Activated CD4-positive, CD25-positive, alpha-beta regulatory T cell treated with anti-CD3 and anti-CD28 coated beads, Interleukin-2, amount 50 U/mL, for 72 hours (primary cell): ENCODE data around the gene NDFIP1.
"Not testable (repeated sequence)": the region's sequence is repeated elsewhere in the genome, so short reads cannot be mapped to it uniquely, and the experiment has no call there.

Source experiments
- DNase-seq: peaks from one replicate; pipeline ENCODE4 v3.0.0; 2021

NDFIP1 gene

DNA sequence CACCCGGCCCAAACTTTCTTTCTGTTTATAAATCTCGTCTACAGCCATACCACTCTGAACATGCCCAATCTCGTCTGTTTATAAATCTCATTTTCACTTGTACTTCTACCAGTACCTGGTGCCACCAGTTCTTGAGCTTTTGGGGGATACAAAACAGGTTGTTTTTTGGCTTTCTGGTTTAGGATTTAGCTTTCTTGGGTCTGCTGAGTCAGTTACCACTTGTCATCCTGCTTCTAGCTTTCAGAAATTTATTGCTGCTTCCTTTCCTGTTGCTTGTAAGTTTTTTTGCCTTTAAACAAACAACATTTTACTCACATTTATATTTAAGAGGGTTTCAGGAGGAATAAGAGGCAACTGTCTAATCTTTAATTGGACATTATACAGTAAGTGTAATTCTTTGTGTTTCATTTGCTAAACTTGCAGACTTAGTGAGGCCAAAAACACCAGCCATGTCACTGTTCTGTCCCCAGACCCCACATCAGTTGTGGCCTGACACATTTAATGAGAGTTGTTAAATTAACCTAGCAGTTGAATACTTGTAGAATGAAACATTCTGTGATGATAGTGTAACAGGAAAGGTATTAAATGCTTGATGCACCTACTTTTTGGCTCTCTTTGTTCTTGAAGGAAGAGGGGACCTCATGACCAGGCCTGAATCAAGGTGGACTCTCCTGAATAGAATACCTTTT is 11.8 kb downstream of the NDFIP1 start:
- DNase-seq: no peak

DNA sequence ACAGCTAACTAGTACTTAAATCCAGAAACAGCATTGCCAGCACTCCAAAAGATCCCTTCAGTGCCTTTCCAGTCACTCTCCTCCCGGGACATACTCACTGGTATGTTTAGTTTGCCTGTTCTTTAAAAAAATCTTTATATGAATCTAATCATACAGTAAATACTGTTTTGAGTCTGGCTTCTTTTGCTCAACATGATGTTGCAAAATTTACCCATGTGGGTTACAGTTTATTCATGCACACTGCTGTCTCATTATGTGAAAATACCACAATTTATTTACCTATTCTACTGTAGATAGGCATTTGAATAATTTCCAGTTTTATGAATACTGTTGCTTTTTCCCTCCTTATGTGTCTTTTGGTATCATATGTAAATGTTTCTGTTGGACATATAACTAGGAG is 13.5 kb downstream of the NDFIP1 start:
- DNase-seq: no peak

DNA sequence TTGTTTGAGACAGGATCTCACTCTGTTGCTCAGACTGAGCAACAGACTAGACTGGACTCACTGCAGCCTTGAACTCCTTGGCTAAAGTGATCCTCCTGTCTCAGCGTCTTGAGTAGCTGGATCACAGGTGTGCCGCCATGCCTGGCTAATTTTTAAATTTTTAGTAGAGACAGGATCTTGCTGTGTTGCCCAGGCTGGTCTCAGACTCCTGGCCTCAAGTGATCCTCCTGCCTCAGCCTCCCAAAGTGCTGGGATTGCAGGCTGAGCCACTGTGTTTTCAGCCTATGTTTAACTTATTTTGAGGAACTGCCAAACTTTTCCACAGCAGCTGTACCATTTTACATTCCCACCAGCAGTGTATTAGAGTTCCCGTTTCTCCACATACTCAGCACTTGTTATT is 16.8 kb downstream of the NDFIP1 start:
- no peak for DNase-seq

DNA sequence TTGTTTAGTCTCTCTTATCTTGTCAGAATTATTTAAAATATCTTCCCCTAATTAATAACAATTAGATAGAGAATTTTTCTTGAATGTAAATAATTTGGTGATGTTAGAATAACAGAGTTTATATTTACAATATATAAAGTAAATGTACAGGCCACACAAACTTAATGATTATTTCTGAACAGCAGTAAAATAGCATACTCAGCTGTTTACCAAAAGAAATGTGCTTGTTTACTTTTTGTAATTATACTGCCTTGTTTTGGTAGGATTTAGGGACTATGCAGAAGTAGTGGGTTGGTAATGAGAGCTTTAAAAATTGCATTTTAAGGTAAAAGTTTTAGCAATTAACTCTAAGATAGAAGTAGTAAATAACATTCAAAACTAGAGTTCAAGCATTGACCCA is 17.4 kb downstream of the NDFIP1 start:
- DNase-seq: no peak

DNA sequence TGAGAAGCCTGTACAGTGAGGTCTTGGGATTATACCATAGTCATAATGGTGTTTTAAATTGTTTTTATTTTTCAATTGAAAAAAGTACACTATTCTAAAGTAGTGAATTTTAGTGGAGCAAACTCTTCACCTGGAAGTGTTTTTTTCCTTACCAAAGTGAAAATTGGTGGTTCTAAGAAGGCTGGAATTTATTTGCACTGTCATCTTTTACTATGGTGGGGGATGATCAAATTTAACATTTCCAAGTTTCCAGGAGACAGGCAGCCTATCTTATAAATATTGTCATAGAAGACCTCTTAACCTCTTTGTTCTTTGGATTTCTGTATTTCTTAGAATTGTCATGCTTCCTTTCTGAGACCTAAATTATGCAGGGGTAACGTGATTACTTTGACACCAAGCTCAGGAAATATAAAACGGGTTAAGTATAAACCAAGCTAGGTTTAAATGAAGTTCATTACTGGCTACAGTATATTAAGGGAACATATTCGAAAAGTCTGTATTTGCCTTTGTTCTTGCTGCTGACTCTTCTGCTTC is 20.2 kb downstream of the NDFIP1 start:
- DNase-seq: no peak

DNA sequence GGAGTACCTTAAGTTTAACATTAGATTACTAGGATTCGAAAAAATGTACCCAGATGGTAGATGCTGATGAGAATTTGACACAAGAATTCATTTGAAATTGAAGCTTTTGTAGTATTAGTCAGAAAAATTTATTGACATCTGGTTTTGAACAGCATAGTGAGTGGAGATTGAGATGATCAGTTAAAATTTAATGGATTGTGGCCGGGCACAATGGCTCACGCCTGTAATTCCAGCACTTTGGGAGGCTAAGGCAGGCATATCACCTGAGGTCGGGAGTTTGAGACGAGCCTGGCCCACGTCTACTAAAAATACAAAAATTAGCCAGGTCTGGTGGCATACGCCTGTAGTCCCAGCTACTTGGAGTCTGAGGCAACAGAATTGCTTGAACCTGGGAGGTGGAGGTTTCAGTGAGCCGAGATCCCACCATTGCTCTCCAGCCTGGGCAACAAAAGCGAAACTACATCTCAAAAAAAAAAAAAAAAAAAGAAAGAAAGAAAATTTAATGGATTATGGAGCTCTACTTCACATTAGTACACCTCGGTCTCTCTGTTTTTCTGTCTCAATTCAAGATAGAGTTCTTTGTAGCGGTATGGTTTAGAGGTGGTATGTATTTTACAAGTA is 21.0 kb downstream of the NDFIP1 start:
- no peak for DNase-seq

DNA sequence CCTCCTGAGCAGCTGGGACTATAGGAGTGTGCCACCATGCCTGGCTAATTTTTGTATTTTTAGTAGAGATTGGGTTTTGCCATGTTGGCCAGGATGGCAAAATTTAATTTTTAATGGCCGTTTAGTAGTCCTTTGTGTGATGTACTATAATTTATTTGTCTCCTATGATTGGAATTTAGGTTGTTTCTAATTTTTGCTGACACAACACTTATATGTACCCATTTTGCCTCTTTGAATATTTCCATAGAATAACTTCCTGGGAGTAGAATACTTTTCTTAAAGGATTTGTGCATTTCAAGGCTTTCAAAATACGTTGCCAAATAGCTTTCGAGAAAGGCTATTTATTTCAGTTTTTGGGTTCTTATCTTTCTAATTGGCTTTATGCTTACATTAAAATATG is 22.8 kb downstream of the NDFIP1 start:
- DNase-seq: no peak

DNA sequence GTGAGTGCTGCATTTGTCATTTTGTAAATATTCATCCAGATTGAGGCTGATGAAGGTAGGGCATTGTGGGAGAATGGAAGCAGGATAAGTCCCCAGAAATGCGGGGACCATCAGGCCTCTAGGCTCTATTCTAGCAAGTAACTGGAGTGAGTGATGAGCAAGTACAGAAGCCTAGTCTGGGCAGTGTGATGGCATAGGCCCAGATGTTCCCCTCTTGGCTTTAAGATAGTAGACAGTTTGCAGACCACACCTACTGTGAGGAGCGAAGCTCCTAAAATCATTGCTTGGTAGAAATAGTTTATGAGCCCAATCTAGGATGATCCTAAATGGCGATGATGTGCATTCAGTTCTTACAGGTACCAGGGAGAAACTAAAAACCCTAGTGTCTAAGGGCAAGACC is 24.3 kb downstream of the NDFIP1 start:
- no peak for DNase-seq

DNA sequence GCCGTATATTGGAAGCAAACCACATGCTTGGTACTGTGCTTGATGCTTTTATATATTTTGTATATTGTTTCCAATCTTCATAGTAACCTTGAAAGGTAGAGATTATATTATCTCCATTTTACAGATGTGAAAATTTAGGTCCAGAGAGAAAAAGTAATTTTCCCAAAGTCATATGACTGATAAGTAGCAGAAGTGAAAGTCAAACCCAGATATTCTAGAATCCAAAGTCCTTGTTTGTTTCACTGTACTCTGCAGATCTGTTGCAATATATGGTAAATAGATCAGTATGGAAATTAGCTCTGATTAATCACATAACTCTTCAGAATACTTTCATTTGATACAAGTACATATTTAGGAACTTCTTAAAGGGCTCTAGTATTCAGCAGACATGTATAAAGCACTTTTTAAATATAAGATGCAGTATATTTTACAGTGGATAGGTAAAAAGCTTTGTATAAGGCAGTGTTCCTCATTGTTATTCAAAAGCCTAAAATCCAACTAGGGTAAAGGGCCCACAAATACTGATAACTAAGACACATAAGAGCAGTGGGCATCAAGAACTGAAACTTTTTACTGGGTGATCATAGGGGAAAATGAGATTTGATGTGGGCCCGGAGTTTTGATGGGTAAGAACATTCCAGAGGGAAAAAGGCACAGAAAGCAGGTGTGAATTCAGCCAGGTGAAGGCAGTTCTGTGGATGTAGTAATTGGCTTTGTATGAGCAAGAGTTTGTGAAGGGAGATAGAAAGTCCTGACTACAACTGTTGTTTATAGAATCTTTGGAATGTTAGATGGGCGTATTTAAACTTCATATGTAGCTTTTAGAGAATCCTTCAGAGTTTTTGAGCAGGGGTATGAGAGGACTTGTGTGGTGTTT is 25.0 kb downstream of the NDFIP1 start:
- no peak for DNase-seq

DNA sequence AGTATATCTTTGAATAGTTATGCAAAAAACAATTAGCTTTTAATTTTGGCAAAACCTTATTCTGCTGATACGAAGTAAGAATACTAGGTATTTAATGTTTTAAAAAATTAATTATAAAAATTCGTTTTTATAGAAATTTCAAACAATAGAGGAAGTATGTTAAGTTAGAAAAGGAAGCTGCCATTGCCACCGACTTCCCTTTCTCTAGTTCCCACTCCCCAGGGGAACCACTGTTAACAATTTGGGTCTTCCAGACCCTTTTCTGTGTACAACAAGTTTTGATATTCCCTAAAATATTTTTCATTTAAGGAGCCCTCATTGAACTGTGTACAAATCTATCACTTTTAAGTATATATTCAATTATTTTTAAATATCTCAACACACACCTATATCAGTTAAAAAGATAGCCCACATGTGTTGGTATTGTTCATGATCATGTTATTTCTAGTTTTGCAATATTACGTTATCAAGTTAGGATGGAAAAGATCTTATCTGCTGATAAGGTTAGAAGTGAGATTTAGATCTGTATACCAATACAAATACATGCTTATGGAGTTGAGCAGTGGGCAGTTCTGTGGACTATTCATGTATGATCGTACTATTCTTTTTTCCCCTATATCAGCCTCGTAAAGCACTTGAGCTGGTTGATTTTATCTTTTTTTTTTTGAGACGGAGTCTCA is 25.9 kb downstream of the NDFIP1 start:
- no peak for DNase-seq

DNA sequence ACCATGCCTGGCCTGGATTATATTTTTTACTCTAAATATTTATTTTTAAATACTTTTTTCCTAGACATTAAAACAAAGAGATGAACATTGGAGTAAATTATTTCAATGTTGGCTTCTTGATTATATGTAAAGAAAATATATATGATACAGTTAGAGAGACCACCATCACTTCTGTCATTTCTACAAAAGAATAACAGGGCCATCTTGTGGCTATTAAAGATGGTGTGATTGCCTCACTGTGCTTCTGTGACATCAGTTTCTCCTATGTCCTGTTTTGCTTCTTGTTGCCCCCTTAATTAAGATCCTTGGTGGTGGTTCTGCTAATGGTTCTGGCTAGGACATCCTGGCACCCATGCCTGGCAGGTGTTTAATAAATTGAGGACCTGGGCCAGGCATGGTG is 32.9 kb downstream of the NDFIP1 start:
- DNase-seq: no peak

DNA sequence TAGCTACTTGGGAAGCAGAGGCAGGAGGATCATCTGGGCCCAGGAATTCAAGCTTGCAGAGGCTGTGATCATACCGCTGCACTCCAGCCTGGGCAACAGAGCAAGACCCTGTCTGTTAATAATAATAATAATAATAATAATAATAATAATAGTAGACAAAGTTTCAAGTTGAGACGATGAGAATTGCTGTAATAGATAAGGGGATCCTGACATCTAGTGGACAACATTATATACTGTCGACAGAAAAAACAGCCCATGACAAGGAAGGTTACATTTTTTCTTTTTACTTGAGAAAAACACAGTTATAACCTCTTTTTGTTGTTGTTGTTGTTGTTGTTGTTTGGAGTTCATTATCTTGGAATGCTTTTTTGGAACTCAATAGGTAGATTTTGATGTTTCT is 35.3 kb downstream of the NDFIP1 start:
- DNase-seq: no peak

DNA sequence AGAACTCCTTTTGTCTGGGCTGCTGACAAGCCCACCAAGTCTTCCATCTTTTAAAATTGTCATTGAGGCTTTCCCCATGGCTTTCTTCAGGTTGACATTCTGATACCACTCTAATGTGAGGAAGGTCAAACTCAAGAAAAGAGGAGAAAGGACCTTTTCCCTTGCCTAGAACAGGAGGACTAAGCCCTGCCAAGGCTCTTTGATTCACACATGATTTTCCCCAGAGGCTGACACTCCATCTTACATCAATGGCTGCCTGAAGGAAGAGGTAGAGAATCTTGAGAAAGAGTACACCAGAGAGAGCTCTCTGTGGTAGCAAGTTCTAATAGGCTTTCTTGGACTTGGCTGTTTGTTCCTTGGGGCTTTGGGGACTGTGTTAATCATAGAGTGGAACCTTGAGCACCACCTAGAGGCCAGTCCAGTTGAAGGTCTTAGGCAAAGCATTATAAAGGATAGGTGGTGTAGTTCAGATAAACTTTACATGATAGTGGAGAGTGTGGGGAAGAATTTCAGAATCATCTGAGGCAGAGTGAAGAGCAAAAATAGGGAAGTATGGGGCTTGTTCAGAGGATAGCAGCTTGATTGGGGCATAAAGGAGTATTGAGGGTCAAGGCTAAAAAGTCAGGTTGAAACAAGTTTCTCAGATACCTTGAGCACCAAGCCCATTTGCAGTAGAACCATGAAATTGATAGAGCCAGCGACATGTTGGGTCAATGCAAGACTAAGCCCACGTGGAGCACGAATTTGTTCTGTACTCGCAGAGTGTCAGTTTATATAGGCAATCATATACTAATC is 36.7 kb downstream of the NDFIP1 start:
- peak; percentile 47 for DNase-seq

DNA sequence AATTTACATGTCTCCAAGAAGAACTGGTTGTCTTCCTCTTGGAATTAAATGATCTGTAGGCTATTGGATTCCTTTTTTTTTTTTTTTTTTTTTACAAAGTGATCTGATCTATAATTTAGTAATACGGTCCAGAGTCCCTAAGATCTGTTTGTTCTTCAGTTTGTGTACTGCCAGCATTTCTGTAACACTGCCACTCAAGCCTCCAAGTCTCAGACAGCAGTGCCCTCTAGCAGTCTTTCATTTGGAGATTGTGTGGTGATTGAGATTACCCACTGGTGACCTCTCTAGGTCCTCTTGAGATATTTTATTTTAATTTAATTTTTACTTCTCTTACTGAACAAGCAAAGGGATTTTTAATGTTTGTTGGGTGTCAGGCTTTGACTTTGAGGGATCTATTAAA is 40.8 kb downstream of the NDFIP1 start:
- no peak for DNase-seq

DNA sequence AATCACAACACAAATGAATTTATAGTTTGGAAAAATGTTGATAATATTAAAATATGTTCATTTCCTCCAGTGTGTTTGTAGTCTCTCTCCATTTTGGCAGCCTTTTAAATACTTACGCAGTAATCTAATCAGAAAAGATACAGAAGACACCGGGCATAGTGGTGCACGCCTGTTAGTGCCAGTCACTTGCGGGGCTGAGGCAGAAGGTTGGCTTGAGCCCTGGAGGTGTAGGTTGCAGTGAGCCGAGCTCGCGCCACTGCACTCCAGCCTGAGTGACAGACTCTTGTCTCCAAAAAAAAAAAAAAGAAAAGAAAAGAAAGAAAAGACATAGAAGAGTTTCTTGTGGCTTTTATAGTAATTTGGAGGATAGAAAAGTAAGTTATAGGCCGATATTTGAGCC is 41.9 kb downstream of the NDFIP1 start:
- no peak for DNase-seq

DNA sequence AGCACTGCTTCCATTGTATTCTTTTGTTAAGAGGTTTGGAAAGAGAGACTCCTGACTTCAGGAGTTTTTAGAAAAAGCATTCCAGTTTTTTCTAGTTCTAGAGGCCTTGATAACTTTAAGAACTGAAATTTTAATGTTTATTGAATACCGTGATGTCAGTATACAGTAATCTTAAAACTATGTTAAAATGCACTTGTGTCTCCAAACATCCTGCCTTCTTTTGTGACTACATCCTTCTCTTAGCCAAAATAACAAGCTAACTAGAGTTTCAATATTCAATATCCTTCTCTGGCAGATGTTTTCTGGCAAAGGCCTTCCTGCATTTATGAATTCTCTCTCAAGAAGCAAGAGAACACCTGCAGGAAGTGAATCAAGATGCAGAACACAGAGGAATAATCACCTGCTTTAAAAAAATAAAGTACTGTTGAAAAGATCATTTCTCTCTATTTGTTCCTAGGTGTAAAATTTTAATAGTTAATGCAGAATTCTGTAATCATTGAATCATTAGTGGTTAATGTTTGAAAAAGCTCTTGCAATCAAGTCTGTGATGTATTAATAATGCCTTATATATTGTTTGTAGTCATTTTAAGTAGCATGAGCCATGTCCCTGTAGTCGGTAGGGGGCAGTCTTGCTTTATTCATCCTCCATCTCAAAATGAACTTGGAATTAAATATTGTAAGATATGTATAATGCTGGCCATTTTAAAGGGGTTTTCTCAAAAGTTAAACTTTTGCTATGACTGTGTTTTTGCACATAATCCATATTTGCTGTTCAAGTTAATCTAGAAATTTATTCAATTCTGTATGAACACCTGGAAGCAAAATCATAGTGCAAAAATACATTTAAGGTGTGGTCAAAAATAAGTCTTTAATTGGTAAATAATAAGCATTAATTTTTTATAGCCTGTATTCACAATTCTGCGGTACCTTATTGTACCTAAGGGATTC is 43.1 kb downstream of the NDFIP1 start:
- peak; percentile 36 for DNase-seq

DNA sequence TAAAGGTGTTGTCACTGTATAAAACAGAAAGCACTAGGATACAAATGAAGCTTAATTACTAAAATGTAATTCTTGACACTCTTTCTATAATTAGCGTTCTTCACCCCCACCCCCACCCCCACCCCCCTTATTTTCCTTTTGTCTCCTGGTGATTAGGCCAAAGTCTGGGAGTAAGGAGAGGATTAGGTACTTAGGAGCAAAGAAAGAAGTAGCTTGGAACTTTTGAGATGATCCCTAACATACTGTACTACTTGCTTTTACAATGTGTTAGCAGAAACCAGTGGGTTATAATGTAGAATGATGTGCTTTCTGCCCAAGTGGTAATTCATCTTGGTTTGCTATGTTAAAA is 43.8 kb downstream of the NDFIP1 start:
- DNase-seq: no peak

DNA sequence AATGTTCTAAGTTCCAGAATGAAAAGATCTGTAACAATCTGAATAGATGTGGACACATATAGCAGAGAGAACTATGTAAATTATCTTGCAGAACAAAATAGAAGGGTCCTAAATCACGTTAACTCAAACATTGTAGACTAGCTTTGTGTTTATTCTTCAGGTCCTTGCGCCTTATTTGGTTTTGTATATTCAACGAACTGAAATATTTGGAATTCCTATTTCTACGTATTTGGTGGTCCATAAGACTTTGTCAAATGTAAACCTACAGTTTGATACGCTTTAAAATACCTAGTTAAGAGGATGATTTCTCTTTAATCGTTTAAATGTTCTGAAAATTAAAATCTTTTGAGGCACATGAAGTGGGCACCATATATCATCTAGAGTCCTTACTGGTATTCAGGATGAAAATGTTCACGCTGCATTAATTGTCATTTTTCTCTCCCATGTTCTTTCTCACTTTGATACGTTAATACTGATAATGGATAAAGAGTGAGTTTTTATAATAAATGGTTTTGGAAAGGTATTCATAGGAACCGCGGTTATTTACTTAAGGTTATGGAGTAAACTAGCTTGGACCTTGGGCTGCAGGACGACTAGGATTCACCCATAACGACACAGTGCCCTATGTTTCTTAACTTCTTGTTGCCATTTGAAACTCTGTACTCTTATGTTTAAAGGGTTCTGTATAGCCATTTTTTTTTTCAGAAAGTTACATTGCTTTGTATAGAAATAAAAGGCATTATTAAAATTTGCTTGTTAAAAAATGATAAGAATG is 45.3 kb downstream of the NDFIP1 start:
- DNase-seq: no peak

DNA sequence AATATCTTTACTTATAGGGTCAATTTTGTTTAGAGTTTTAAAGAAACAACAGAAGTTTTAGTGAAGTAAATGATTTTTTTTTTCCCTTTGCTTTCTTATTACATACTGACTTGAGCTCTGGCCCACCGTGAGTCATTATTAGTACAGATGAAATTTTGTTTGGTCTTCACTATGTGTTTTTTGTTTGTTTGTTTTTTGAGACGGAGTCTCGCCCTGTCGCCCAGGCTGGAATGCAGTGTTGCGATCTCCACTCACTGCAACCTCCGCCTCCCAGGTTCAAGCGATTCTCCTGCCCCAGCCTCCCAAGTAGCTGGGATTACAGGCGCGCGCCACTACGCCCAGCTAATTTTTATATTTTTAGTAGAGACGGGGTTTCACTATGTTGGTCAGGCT is 45.9 kb downstream of the NDFIP1 start:
- DNase-seq: not testable (repeated sequence)

DNA sequence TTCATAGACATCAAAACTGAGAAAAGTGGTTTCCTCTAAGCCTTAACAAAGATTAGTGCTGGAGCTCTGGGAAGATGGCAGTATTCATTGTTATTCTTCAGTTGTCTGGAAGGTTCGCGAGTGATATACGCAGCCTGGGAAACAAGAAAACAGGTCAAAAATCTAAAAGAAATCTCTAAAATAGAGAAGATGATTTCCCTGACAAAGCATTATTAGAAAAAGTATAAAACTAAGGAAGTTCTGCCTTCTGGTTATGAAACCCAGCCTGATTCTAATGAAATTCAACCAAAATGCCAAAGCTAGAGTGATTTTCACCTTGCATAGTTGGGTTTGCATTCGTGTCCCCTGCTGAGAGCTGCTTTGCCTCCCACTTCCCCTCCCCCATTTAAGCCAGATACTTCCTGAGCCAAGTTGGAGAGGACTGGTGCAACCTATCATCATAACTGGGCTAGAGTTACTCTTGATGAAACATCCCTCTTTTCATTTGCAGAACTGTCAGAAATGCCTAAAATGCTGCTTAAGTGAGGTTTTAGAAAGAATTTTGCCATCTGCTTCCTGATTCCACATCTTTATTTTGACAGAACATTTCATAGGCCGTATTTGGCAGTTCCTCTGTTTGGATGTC is 48.4 kb downstream of the NDFIP1 start:
- DNase-seq: no peak
